ENCODE data around the gene SEC23A.

The SEC23A gene

DNA sequence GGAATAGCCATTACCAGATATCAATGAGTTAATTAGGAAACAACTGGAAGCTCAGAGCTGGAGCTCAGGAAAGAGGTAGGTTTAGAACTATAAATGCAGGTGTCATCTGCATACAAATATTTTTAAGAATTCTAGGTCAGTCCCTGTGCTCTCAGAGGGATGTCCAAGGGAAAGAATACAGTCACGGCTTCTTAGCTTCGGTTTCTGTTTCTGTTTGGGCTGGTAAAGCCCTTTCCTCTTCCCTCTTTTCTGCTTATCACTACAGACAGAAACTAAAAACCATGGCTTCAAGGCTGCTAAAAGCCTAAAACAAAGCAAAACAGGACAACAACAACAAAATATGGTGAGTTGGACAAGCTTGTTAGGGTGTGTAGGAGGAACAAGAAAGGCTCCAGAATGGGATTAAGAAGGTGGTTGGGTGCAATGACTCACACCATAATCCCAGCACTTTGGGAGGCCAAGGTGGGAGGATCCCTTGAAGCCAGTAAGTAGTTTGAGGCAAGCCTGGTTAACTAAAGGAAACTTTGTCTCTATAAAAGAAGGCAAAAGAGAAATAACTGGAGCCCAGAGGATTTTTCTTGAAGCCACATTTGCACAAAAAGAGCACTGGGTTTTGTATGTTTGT is 113.0 kb downstream of the SEC23A start:
- DNase-seq (ENCODE audit: low read depth), result peak; percentile 46

DNA sequence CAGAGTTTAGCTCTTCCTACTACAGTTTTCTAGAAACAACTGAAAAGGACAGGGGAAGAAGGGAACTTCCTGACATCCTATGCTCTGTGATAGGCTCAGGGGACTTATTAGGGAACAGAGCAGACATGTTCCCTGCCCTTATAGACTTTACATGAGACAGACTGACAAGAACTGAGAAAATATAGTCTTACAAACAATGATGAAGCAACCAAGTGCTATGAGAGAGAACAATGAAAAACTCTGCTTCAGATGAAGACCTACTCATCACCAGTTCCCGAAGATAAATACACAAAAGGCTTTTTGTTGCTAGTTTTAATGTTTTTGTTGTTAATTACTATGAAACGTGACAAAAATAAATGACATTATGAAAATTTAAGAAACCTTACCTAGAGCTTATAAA is 115.3 kb downstream of the SEC23A start:
- no peak for DNase-seq (ENCODE audit: low read depth)

DNA sequence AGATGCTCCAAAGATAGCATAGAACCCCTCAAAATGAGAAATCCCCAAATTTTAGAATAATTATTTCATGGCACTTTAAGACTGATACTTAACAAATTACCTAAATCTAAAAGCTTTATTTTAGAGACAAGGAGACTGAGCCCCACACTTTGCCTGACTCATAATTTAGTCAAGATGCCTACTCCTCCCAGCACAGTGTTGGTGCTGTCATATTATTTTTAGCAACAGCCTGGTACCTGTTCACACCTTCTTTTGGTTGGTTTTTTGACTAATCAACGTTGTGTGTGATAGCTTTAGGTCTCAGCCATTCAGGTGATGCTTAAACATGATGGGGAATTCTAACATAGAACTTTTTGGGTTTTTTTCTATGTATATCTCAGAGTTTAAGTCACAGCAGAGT is 120.2 kb downstream of the SEC23A start:
- DNase-seq (ENCODE audit: low read depth), result no peak

DNA sequence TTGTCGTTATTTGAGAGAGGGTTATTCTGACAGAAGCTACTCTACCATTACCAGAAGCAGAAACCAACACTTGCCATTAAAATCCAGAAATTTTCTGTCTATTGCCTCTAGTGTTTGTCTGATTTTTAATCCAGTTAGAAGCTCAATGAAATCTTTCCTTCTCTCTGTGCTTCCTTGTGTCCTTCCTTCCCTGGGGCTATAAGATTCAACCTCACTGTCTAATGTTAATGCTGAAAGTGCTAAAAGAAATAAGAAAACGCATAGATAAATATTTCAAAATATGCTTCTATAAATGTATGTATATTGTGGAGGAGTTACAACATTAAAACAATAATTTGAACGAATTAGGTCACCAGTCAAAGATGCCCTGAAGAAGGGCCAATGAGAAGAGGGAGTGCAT is 120.8 kb downstream of the SEC23A start:
- DNase-seq (ENCODE audit: low read depth), result no peak

Data from amniotic epithelial cell (primary cell).